Epithelial cell of proximal tubule (primary cell): ENCODE measurements around the gene NPC1. TPM values are rescaled to one million over a fixed set of nuclear protein-coding genes. Genes with fewer than 3 reads are reported as not detected.

ENCODE experiments used
- DNase-seq: peaks from one replicate; pipeline ENCODE4 v3.0.0-alpha.2; 2011; ENCODE audit warnings: low read depth
- H3K4me3 ChIP-seq: 2 replicates; pipeline ENCODE4 v1.5.1; 2011; ENCODE audit warnings: low read depth, mild to moderate bottlenecking, low read length
- CTCF ChIP-seq: conservative IDR thresholded peaks from 2 replicates; pipeline ENCODE4 v1.5.1; 2012; ENCODE audit warnings: low read depth, mild to moderate bottlenecking, low read length
- total RNA-seq: library from RNA; depleted of rRNA; stranded (reverse); fragments of >200 nt; gene quantifications from 2 replicates; pipeline ENCODE4 v1.2.3, GENCODE V29; 2015

NPC1 gene
- total RNA-seq, 1 donor from 2014 or later, result 54.8 TPM

GRCh38 chr18:23550898-23551297, 35.4 kb downstream of the NPC1 start:
- no peak for DNase-seq
- no peak for TF ChIP-seq CTCF
- H3K4me3 ChIP-seq, result no peak overlapping the region

GRCh38 chr18:23548719-23549118, 37.6 kb downstream of the NPC1 start:
- H3K4me3 ChIP-seq, result no peak overlapping the region
- DNase-seq, result no peak
- no peak for TF ChIP-seq CTCF

GRCh38 chr18:23548275-23548674, 38.0 kb downstream of the NPC1 start:
- no peak for TF ChIP-seq CTCF
- no peak for DNase-seq
- H3K4me3 ChIP-seq, result no peak overlapping the region

GRCh38 chr18:23547846-23548245, 38.5 kb downstream of the NPC1 start:
- DNase-seq, result peak; percentile 52
- no peak overlapping the region for H3K4me3 ChIP-seq
- TF ChIP-seq CTCF, result no peak

- no peak overlapping the region for H3K4me3 ChIP-seq
- DNase-seq, result no peak
- TF ChIP-seq CTCF, result no peak
These were observed 39.0 kb downstream of the NPC1 start for GRCh38 chr18:23547306-23547705.

- no peak for DNase-seq
- no peak for TF ChIP-seq CTCF
- no peak overlapping the region for H3K4me3 ChIP-seq
These were observed 41.0 kb downstream of the NPC1 start for GRCh38 chr18:23545247-23545789.

- H3K4me3 ChIP-seq, result no peak overlapping the region
- TF ChIP-seq CTCF, result no peak
- no peak for DNase-seq
These were observed 43.8 kb downstream of the NPC1 start for GRCh38 chr18:23542461-23542860.
